ENCODE results near the gene ECE1.
A peak's percentile ranks its signal among the peaks of the same experiment; 100 is the strongest.

ECE1 gene

DNA sequence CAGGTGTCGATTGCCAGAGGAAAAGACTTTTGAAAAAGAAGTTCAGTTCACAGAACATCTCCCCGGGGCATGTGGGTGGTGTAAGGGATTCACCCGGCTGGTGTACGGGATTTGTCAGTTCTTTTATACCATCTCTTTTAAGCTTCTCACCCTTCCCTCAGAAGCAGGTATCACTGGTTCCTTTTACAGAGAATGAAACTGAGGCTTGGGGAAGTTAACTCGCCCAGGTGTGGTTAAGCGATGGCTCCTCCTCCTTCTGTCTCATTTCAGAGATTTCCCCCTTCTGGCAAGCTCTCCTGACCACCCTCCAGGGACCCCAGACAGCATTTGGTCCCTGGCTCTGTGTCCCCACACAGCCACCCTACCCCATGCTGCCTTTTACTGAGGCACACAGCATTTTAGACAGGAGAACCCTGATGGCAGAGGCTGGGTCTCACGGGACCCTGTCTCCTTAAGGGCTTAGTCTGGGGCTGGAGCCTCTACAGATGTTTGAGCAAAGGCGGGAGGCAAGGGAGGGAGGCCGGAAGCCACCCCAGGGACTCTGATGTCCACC, 2.8 kb upstream of the ECE1 start:
- Histone ChIP-seq H3K79me2 (ENCODE audit: control insufficient read depth, insufficient read depth, low read length, poor library complexity) (peaks cover 6% of the 10 kb centered on the region), H2AFZ (ENCODE audit: insufficient read depth, low read length, poor library complexity) (no peak overlapping the region)
- no CpG with 5 or more reads among the region's 9 CpGs for WGBS (ENCODE audit: extremely low coverage, insufficient coverage, insufficient read length)

DNA sequence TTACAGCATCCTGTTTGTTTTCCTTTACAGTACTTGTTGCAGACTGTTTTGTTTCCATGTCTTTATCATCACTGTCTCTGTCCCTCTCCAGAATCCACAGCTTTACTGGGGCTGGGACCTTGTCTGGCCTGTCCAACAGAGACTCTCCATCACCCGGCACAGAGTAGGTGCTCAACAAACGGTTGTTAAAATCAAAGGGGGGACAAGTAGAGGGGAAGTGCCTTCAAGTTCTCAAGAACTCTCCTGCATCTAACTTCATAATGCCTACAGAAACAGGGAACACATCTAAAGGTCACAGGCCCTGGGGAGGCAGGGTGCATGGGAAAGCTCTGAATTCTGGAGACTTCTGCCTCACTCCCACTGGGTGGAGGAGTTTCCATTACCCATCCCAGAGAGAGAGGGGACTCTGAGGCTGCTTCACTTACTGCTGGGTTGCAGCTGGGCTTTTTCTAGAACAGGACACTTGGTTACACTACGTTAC, 2.3 kb upstream of the ECE1 start:
- no peak overlapping the region for H3K14ac ChIP-seq (ENCODE audit: low read length)
- no CpG with 5 or more reads among the region's 3 CpGs for WGBS (ENCODE audit: extremely low coverage, insufficient coverage, insufficient read length)
- no peak overlapping the region for H3K18ac ChIP-seq (ENCODE audit: low read length)
- no peaks in the 10 kb centered on the region for H3K9me3 ChIP-seq (ENCODE audit: insufficient read depth, low read depth, low read length)
- no peak overlapping the region for H2AFZ ChIP-seq (ENCODE audit: insufficient read depth, low read length, poor library complexity)
- H3K4me1 ChIP-seq (ENCODE audit: control insufficient read depth in 1 of 2, insufficient read depth in 2 of 2, low read length in 2 of 2), result peaks cover 5 to 8% of the 10 kb centered on the region in 2 experiments
- H3K27me3 ChIP-seq (ENCODE audit: insufficient read depth, low read length), result no peaks in the 10 kb centered on the region
- no peak overlapping the region for H4K91ac ChIP-seq (ENCODE audit: low read depth, low read length)
- H3K4ac ChIP-seq (ENCODE audit: low read depth, low read length), result no peak overlapping the region
- no peak overlapping the region for H3K23ac ChIP-seq (ENCODE audit: low read length)
- H2BK5ac ChIP-seq (ENCODE audit: low read depth, low read length, poor library complexity), result no peak overlapping the region
- no peak overlapping the region for H4K8ac ChIP-seq (ENCODE audit: low read depth, low read length)
- no peaks in the 10 kb centered on the region for H3K36me3 ChIP-seq (ENCODE audit: control insufficient read depth in 1 of 2, insufficient read depth in 2 of 2, low read length in 2 of 2)
- H2BK12ac ChIP-seq (ENCODE audit: low read length), result no peak overlapping the region
- no peak for DNase-seq
- peaks cover 5% of the 10 kb centered on the region for H3K79me1 ChIP-seq (ENCODE audit: low read length)
- no peak overlapping the region for H2BK120ac ChIP-seq (ENCODE audit: insufficient read depth, low read length, poor library complexity)
- H3K9ac ChIP-seq (ENCODE audit: low read length), result no peak overlapping the region
- no peak overlapping the region for H3K4me2 ChIP-seq (ENCODE audit: low read length)
- H2AK5ac ChIP-seq (ENCODE audit: low read length), result no peak overlapping the region
- peaks cover 6% of the 10 kb centered on the region for H3K79me2 ChIP-seq (ENCODE audit: control insufficient read depth, insufficient read depth, low read length, poor library complexity)
- no peak overlapping the region for H3K4me3 ChIP-seq (ENCODE audit: low read depth, low read length)
- no peak overlapping the region for H3K27ac ChIP-seq (ENCODE audit: low read depth, low read length)
- H4K12ac ChIP-seq (ENCODE audit: low read depth, low read length), result no peak overlapping the region

More for the DNA sequence above, 2.8 kb upstream of the ECE1 start:
- Histone ChIP-seq H2BK12ac (ENCODE audit: low read length) (peak overlapping the region; percentile 12), H3K79me1 (ENCODE audit: low read length) (peaks cover 5% of the 10 kb centered on the region), H3K27ac (ENCODE audit: low read depth, low read length) (no peak overlapping the region), H3K4me1 (ENCODE audit: control insufficient read depth in 1 of 2, insufficient read depth in 2 of 2, low read length in 2 of 2) (peaks cover 5 to 8% of the 10 kb centered on the region in 2 experiments), H4K12ac (ENCODE audit: low read depth, low read length) (no peak overlapping the region), H3K4ac (ENCODE audit: low read depth, low read length) (no peak overlapping the region), H2AK5ac (ENCODE audit: low read length) (no peak overlapping the region), H3K9me3 (ENCODE audit: insufficient read depth, low read depth, low read length) (no peaks in the 10 kb centered on the region), H4K8ac (ENCODE audit: low read depth, low read length) (no peak overlapping the region), H3K36me3 (ENCODE audit: control insufficient read depth in 1 of 2, insufficient read depth in 2 of 2, low read length in 2 of 2) (no peaks in the 10 kb centered on the region), H3K4me2 (ENCODE audit: low read length) (no peak overlapping the region), H2BK120ac (ENCODE audit: insufficient read depth, low read length, poor library complexity) (no peak overlapping the region), H3K9ac (ENCODE audit: low read length) (no peak overlapping the region), H2BK5ac (ENCODE audit: low read depth, low read length, poor library complexity) (no peak overlapping the region), H3K27me3 (ENCODE audit: insufficient read depth, low read length) (no peaks in the 10 kb centered on the region), H3K23ac (ENCODE audit: low read length) (no peak overlapping the region), H3K14ac (ENCODE audit: low read length) (no peak overlapping the region), H3K4me3 (ENCODE audit: low read depth, low read length) (no peak overlapping the region), H4K91ac (ENCODE audit: low read depth, low read length) (no peak overlapping the region), H3K18ac (ENCODE audit: low read length) (no peak overlapping the region)
- DNase-seq, result no peak

DNA sequence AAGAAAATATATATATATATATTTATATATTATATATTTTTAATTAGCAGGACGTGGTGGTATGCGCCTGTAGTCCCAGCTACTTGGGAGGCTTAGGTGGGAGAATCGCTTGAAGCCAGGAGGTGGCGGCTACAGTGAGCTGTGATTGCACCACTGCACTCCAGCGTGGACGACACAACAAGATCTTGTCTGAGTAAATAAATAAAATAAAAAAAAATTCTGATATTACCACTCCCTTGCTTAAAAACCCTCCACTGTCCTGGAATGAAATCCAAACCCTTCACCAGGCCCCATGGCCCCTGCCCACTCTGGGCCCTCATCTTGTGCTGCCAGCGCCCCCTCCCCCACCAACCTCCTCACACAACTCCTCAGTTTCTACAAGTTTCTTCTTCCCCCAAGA, 1.7 kb upstream of the ECE1 start:
- H3K4ac ChIP-seq (ENCODE audit: low read depth, low read length), result no peak overlapping the region
- H4K91ac ChIP-seq (ENCODE audit: low read depth, low read length), result no peak overlapping the region
- no CpG with 5 or more reads among the region's 7 CpGs for WGBS (ENCODE audit: extremely low coverage, insufficient coverage, insufficient read length)
- no peak overlapping the region for H3K27ac ChIP-seq (ENCODE audit: low read depth, low read length)
- no peak overlapping the region for H3K18ac ChIP-seq (ENCODE audit: low read length)
- H3K9ac ChIP-seq (ENCODE audit: low read length), result no peak overlapping the region
- no peaks in the 10 kb centered on the region for H3K9me3 ChIP-seq (ENCODE audit: insufficient read depth, low read depth, low read length)
- no peak overlapping the region for H3K4me3 ChIP-seq (ENCODE audit: low read depth, low read length)
- no peak overlapping the region for H3K4me2 ChIP-seq (ENCODE audit: low read length)
- no peak overlapping the region for H2BK12ac ChIP-seq (ENCODE audit: low read length)
- no peaks in the 10 kb centered on the region for H3K27me3 ChIP-seq (ENCODE audit: insufficient read depth, low read length)
- no peak overlapping the region for H4K8ac ChIP-seq (ENCODE audit: low read depth, low read length)
- H3K14ac ChIP-seq (ENCODE audit: low read length), result no peak overlapping the region
- no peak for DNase-seq
- H2AK5ac ChIP-seq (ENCODE audit: low read length), result no peak overlapping the region
- H3K79me1 ChIP-seq (ENCODE audit: low read length), result peaks cover 5% of the 10 kb centered on the region
- H3K36me3 ChIP-seq (ENCODE audit: control insufficient read depth in 1 of 2, insufficient read depth in 2 of 2, low read length in 2 of 2), result no peaks in the 10 kb centered on the region
- H3K23ac ChIP-seq (ENCODE audit: low read length), result no peak overlapping the region
- peaks cover 6% of the 10 kb centered on the region for H3K79me2 ChIP-seq (ENCODE audit: control insufficient read depth, insufficient read depth, low read length, poor library complexity)
- H3K4me1 ChIP-seq (ENCODE audit: control insufficient read depth in 1 of 2, insufficient read depth in 2 of 2, low read length in 2 of 2), result peaks cover 5 to 8% of the 10 kb centered on the region in 2 experiments
- H4K12ac ChIP-seq (ENCODE audit: low read depth, low read length), result no peak overlapping the region
- no peak overlapping the region for H2BK120ac ChIP-seq (ENCODE audit: insufficient read depth, low read length, poor library complexity)
- H2BK5ac ChIP-seq (ENCODE audit: low read depth, low read length, poor library complexity), result no peak overlapping the region
- H2AFZ ChIP-seq (ENCODE audit: insufficient read depth, low read length, poor library complexity), result no peak overlapping the region

DNA sequence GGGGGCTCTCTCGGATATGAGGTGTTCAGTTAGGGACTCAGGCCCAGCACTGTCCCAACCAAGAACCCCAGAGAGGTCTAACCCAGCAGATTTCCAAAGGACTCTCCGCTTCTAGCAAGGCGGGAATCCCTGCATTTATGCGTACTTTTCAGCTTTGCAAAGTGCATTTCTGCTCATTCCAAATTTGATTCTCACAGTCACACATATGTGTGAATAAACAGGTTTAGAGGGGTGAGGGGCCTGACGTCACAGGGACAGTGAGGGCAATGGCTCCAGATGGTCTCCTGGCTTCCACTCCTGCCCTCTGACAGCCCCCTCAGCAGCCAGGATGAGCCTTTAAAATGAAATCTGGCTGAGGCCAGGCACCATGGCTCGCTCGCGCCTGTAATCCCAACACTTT, 921 bp upstream of the ECE1 start:
- no peaks in the 10 kb centered on the region for H3K9me3 ChIP-seq (ENCODE audit: insufficient read depth, low read depth, low read length)
- peaks cover 5 to 8% of the 10 kb centered on the region in 2 experiments for H3K4me1 ChIP-seq (ENCODE audit: control insufficient read depth in 1 of 2, insufficient read depth in 2 of 2, low read length in 2 of 2)
- H3K18ac ChIP-seq (ENCODE audit: low read length), result no peak overlapping the region
- no peak overlapping the region for H3K27ac ChIP-seq (ENCODE audit: low read depth, low read length)
- H4K8ac ChIP-seq (ENCODE audit: low read depth, low read length), result no peak overlapping the region
- H3K4ac ChIP-seq (ENCODE audit: low read depth, low read length), result no peak overlapping the region
- WGBS (ENCODE audit: extremely low coverage, insufficient coverage, insufficient read length), result no CpG with 5 or more reads among the region's 8 CpGs
- peaks cover 5% of the 10 kb centered on the region for H3K79me1 ChIP-seq (ENCODE audit: low read length)
- H4K91ac ChIP-seq (ENCODE audit: low read depth, low read length), result no peak overlapping the region
- no peak overlapping the region for H2AFZ ChIP-seq (ENCODE audit: insufficient read depth, low read length, poor library complexity)
- H2AK5ac ChIP-seq (ENCODE audit: low read length), result no peak overlapping the region
- H3K79me2 ChIP-seq (ENCODE audit: control insufficient read depth, insufficient read depth, low read length, poor library complexity), result peaks cover 6% of the 10 kb centered on the region
- no peaks in the 10 kb centered on the region for H3K27me3 ChIP-seq (ENCODE audit: insufficient read depth, low read length)
- H3K9ac ChIP-seq (ENCODE audit: low read length), result no peak overlapping the region
- H2BK5ac ChIP-seq (ENCODE audit: low read depth, low read length, poor library complexity), result no peak overlapping the region
- no peak overlapping the region for H3K4me3 ChIP-seq (ENCODE audit: low read depth, low read length)
- H3K4me2 ChIP-seq (ENCODE audit: low read length), result no peak overlapping the region
- H3K23ac ChIP-seq (ENCODE audit: low read length), result no peak overlapping the region
- no peak for DNase-seq
- no peak overlapping the region for H4K12ac ChIP-seq (ENCODE audit: low read depth, low read length)
- H2BK120ac ChIP-seq (ENCODE audit: insufficient read depth, low read length, poor library complexity), result no peak overlapping the region
- H2BK12ac ChIP-seq (ENCODE audit: low read length), result no peak overlapping the region
- H3K14ac ChIP-seq (ENCODE audit: low read length), result no peak overlapping the region
- no peaks in the 10 kb centered on the region for H3K36me3 ChIP-seq (ENCODE audit: control insufficient read depth in 1 of 2, insufficient read depth in 2 of 2, low read length in 2 of 2)

Data from trophoblast cell (in vitro differentiated cells and primary cell).